Astrocyte (in vitro differentiated cells and primary cell): ENCODE measurements around the gene TGM3.

Source experiments
- EZH2 ChIP-seq: IDR thresholded peaks from 2 replicates; pipeline ENCODE4 v1.6.1; 2012; ENCODE audit warnings: mild to moderate bottlenecking, low read length, inconsistent platforms; ENCODE audit not compliant: insufficient read depth
- TF ChIP-seq, protein P1 (sequence below): IDR thresholded peaks from 2 replicates; pipeline ENCODE4 v1.5.1; 2011; ENCODE audit warnings: low read depth, mild to moderate bottlenecking, inconsistent platforms, low read length, moderate library complexity; ENCODE audit not compliant: insufficient read depth

DNA sequence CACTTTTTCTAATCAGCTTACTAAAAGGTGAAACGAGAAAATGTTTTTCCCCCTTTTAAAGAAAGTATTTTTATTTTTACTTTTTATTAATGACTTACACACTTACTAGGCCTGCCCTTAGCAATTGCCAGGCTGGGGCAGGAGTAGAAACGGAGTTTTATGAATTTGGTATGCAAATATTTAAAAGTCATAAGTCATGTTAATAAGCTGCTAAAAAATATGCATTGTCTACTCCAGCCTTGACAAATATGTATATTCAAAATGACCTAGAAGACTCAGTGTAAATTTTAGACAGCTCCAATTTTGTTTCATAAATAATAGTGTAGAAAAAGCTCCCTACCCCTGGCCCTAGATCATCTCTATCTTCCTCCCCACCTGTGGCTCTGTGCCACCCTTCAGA is 67.4 kb downstream of the TGM3 start:
- TF ChIP-seq, protein P1, sequence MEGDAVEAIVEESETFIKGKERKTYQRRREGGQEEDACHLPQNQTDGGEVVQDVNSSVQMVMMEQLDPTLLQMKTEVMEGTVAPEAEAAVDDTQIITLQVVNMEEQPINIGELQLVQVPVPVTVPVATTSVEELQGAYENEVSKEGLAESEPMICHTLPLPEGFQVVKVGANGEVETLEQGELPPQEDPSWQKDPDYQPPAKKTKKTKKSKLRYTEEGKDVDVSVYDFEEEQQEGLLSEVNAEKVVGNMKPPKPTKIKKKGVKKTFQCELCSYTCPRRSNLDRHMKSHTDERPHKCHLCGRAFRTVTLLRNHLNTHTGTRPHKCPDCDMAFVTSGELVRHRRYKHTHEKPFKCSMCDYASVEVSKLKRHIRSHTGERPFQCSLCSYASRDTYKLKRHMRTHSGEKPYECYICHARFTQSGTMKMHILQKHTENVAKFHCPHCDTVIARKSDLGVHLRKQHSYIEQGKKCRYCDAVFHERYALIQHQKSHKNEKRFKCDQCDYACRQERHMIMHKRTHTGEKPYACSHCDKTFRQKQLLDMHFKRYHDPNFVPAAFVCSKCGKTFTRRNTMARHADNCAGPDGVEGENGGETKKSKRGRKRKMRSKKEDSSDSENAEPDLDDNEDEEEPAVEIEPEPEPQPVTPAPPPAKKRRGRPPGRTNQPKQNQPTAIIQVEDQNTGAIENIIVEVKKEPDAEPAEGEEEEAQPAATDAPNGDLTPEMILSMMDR, result no peak
- TF ChIP-seq EZH2, result no peak
